Activated T-cell treated with anti-CD3 and anti-CD28 coated beads, Interleukin-2, amount 50 U/mL, for 72 hours (primary cell): ENCODE results near the gene PPARGC1A. TPM values are rescaled to one million over a fixed set of nuclear protein-coding genes. Genes with fewer than 3 reads are reported as not detected.

Experiments
- ATAC-seq, 2 donors: fragments of 150-1000 bp; cut with Tn5 transposase; replicated peaks in 1 of 2; 2 replicates each; pipeline ENCODE4 v1.10.0; 2021; ENCODE audit warnings: moderate library complexity in 2 of 2, mild to moderate bottlenecking in 1 of 2
- DNase-seq, 2 donors: peaks; one replicate each; pipeline ENCODE4 v3.0.0; 2021 to 2022; ENCODE audit warnings: mixed read lengths in 1 of 2
- H3K27ac Mint-ChIP-seq: one replicate; pipeline ENCODE4 v1.8.0; 2022; ENCODE audit warnings: mild to moderate bottlenecking, moderate library complexity, mixed read lengths
- H3K27me3 Mint-ChIP-seq: one replicate; pipeline ENCODE4 v1.8.0; 2022; ENCODE audit warnings: low read depth, mixed read lengths
- H3K36me3 Mint-ChIP-seq, 2 donors: one replicate each; pipeline ENCODE4 v1.8.0; 2022; ENCODE audit warnings: mixed read lengths in 2 of 2, mild to moderate bottlenecking in 1 of 2; ENCODE audit not compliant: insufficient read depth in 2 of 2
- H3K4me1 Mint-ChIP-seq: one replicate; pipeline ENCODE4 v1.8.0; 2022; ENCODE audit warnings: low read depth, mixed read lengths
- H3K4me3 Mint-ChIP-seq, 2 donors: one replicate each; pipeline ENCODE4 v1.8.0; 2022; ENCODE audit warnings: mild to moderate bottlenecking in 2 of 2, mixed read lengths in 2 of 2, moderate library complexity in 2 of 2
- H3K9me3 Mint-ChIP-seq, 2 donors: one replicate each; pipeline ENCODE4 v1.8.0; 2022; ENCODE audit warnings: mixed read lengths in 2 of 2
- total RNA-seq, 2 donors: library from RNA; stranded (reverse); gene quantifications; one replicate each; pipeline ENCODE4 v1.2.3, GENCODE V29; 2022

PPARGC1A gene
- total RNA-seq, 2 donors from 2014 or later: not detected

- no peaks in the 10 kb centered on the region for H3K4me1 Mint-ChIP-seq
- no peaks in the 10 kb centered on the region for H3K36me3 Mint-ChIP-seq
- peaks cover 1 to 3% of the 10 kb centered on the region in 2 donors for H3K9me3 Mint-ChIP-seq
- H3K27ac Mint-ChIP-seq: no peak overlapping the region
- DNase-seq (no peak), ATAC-seq (no peak)
- no peak overlapping the region for H3K4me3 Mint-ChIP-seq
- no peaks in the 10 kb centered on the region for H3K27me3 Mint-ChIP-seq
Observed at GRCh38 chr4:23837371-23837770, 52.5 kb downstream of the PPARGC1A start.

- Mint-ChIP-seq H3K9me3 (peaks cover 1 to 3% of the 10 kb centered on the region in 2 donors), H3K27ac (no peak overlapping the region), H3K36me3 (no peaks in the 10 kb centered on the region), H3K27me3 (no peaks in the 10 kb centered on the region), H3K4me3 (no peak overlapping the region), H3K4me1 (no peaks in the 10 kb centered on the region)
- DNase-seq: no peak
- ATAC-seq: no peak
Observed at GRCh38 chr4:23835774-23836478, 53.9 kb downstream of the PPARGC1A start.

- Mint-ChIP-seq H3K4me3 (no peak overlapping the region), H3K27me3 (no peaks in the 10 kb centered on the region), H3K36me3 (no peaks in the 10 kb centered on the region), H3K4me1 (no peaks in the 10 kb centered on the region), H3K27ac (no peak overlapping the region), H3K9me3 (peaks cover 2% of the 10 kb centered on the region in 2 donors)
- DNase-seq (no peak), ATAC-seq (no peak)
Observed at GRCh38 chr4:23828779-23829178, 61.1 kb downstream of the PPARGC1A start.

- DNase-seq: no peak
- H3K36me3 Mint-ChIP-seq: no peaks in the 10 kb centered on the region
Observed at GRCh38 chr4:23828020-23828715, 61.7 kb downstream of the PPARGC1A start.

GRCh38 chr4:23822181-23822580 lies 67.7 kb downstream of the PPARGC1A start:
- H3K4me1 Mint-ChIP-seq: no peaks in the 10 kb centered on the region
- H3K27ac Mint-ChIP-seq: no peak overlapping the region
- no peaks in the 10 kb centered on the region for H3K36me3 Mint-ChIP-seq
- H3K9me3 Mint-ChIP-seq: peaks cover 5 to 6% of the 10 kb centered on the region in 2 donors
- no peak overlapping the region for H3K4me3 Mint-ChIP-seq
- H3K27me3 Mint-ChIP-seq: no peaks in the 10 kb centered on the region
- DNase-seq (no peak), ATAC-seq (no peak)

More at GRCh38 chr4:23828020-23828715, 61.7 kb downstream of the PPARGC1A start:
- Mint-ChIP-seq H3K4me3 (no peak overlapping the region), H3K4me1 (no peaks in the 10 kb centered on the region), H3K27ac (no peak overlapping the region), H3K9me3 (peaks cover 2% of the 10 kb centered on the region in 2 donors), H3K27me3 (no peaks in the 10 kb centered on the region)
- no peak for ATAC-seq

- Mint-ChIP-seq H3K27me3 (no peaks in the 10 kb centered on the region), H3K36me3 (no peaks in the 10 kb centered on the region), H3K27ac (no peak overlapping the region), H3K4me3 (no peak overlapping the region), H3K9me3 (peaks cover 5% of the 10 kb centered on the region in 2 donors), H3K4me1 (no peaks in the 10 kb centered on the region)
- DNase-seq: no peak
- no peak for ATAC-seq
Observed at GRCh38 chr4:23819041-23819511, 70.8 kb downstream of the PPARGC1A start.

- DNase-seq: no peak
- Mint-ChIP-seq H3K9me3 (peaks cover 5% of the 10 kb centered on the region in 2 donors), H3K27ac (no peak overlapping the region), H3K4me3 (no peak overlapping the region), H3K36me3 (no peaks in the 10 kb centered on the region), H3K4me1 (no peaks in the 10 kb centered on the region), H3K27me3 (no peaks in the 10 kb centered on the region)
- ATAC-seq: no peak
Observed at GRCh38 chr4:23818097-23818885, 71.6 kb downstream of the PPARGC1A start.

- Mint-ChIP-seq H3K27ac (no peak overlapping the region), H3K9me3 (peaks cover 2 to 5% of the 10 kb centered on the region in 2 donors), H3K4me3 (no peak overlapping the region), H3K4me1 (no peaks in the 10 kb centered on the region), H3K27me3 (no peaks in the 10 kb centered on the region), H3K36me3 (peaks cover 0 to 2% of the 10 kb centered on the region in 2 donors)
- no peak for DNase-seq
- ATAC-seq: no peak
Observed at GRCh38 chr4:23814996-23815660, 74.7 kb downstream of the PPARGC1A start.

- no peak for DNase-seq
- H3K27me3 Mint-ChIP-seq: no peaks in the 10 kb centered on the region
- no peak for ATAC-seq
- H3K9me3 Mint-ChIP-seq: peaks cover 2 to 5% of the 10 kb centered on the region in 2 donors
- no peak overlapping the region for H3K27ac Mint-ChIP-seq
- H3K36me3 Mint-ChIP-seq: peaks cover 0 to 2% of the 10 kb centered on the region in 2 donors
- no peaks in the 10 kb centered on the region for H3K4me1 Mint-ChIP-seq
- no peak overlapping the region for H3K4me3 Mint-ChIP-seq
Observed at GRCh38 chr4:23814587-23814986, 75.3 kb downstream of the PPARGC1A start.

GRCh38 chr4:23811161-23811560 lies 78.7 kb downstream of the PPARGC1A start:
- Mint-ChIP-seq H3K4me3 (no peak overlapping the region), H3K9me3 (peaks cover 2% of the 10 kb centered on the region in 2 donors), H3K4me1 (no peaks in the 10 kb centered on the region), H3K27me3 (no peaks in the 10 kb centered on the region), H3K36me3 (peaks cover 0 to 2% of the 10 kb centered on the region in 2 donors), H3K27ac (no peak overlapping the region)
- no peak for DNase-seq
- ATAC-seq: no peak

GRCh38 chr4:23805450-23805851 lies 84.4 kb downstream of the PPARGC1A start:
- ATAC-seq (no peak), DNase-seq (no peak)
- Mint-ChIP-seq H3K36me3 (no peaks in the 10 kb centered on the region), H3K4me3 (no peak overlapping the region), H3K4me1 (no peaks in the 10 kb centered on the region), H3K27ac (no peak overlapping the region), H3K9me3 (peaks cover 4 to 9% of the 10 kb centered on the region in 2 donors), H3K27me3 (no peaks in the 10 kb centered on the region)

- peaks cover 2 to 7% of the 10 kb centered on the region in 2 donors for H3K9me3 Mint-ChIP-seq
- H3K4me1 Mint-ChIP-seq: no peaks in the 10 kb centered on the region
- DNase-seq: no peak
- H3K27me3 Mint-ChIP-seq: no peaks in the 10 kb centered on the region
- no peak for ATAC-seq
- H3K4me3 Mint-ChIP-seq: no peak overlapping the region
- no peak overlapping the region for H3K27ac Mint-ChIP-seq
- H3K36me3 Mint-ChIP-seq: no peaks in the 10 kb centered on the region
Observed at GRCh38 chr4:23789762-23790161, 100.1 kb downstream of the PPARGC1A start.
